GM12875 (cell line): ENCODE data around the gene LHX5.

Source experiments
- H3K4me3 ChIP-seq: one replicate; pipeline ENCODE4 v1.5.1; 2011; ENCODE audit warnings: low read depth, low read length, control low read depth
- CTCF ChIP-seq: IDR thresholded peaks from 2 replicates; pipeline ENCODE4 v1.5.1; 2011; ENCODE audit warnings: low read depth, mild to moderate bottlenecking, control low read depth, inconsistent platforms, low read length, moderate library complexity, borderline replicate concordance; ENCODE audit not compliant: insufficient read depth

The LHX5 gene

GRCh38 chr12:113478351-113479011 lies 6.8 kb upstream of the LHX5 start:
- TF ChIP-seq CTCF = no peak
- H3K4me3 ChIP-seq = no peak overlapping the region

GRCh38 chr12:113477842-113478215 lies 6.2 kb upstream of the LHX5 start:
- no peak overlapping the region for H3K4me3 ChIP-seq
- no peak for TF ChIP-seq CTCF

GRCh38 chr12:113477171-113477841 lies 5.6 kb upstream of the LHX5 start:
- no peak overlapping the region for H3K4me3 ChIP-seq

GRCh38 chr12:113476176-113476986 lies 4.7 kb upstream of the LHX5 start:
- no peak overlapping the region for H3K4me3 ChIP-seq
- TF ChIP-seq CTCF = no peak

More at GRCh38 chr12:113477171-113477841, 5.6 kb upstream of the LHX5 start:
- no peak for TF ChIP-seq CTCF

GRCh38 chr12:113475451-113476175 lies 3.9 kb upstream of the LHX5 start:
- no peak for TF ChIP-seq CTCF
- H3K4me3 ChIP-seq = no peak overlapping the region

GRCh38 chr12:113474635-113475436 lies 3.2 kb upstream of the LHX5 start:
- H3K4me3 ChIP-seq = no peak overlapping the region
- no peak for TF ChIP-seq CTCF
